Karpas-422 (cell line): ENCODE data around the gene EPHX1. TPM values are rescaled to one million over a fixed set of nuclear protein-coding genes. Genes with fewer than 3 reads are reported as not detected.

Source experiments
- DNase-seq: peaks from one replicate; pipeline ENCODE4 v3.0.0-alpha.2; 2015
- H2AFZ ChIP-seq: fragments of 200-600 bp; sonication (generic); 2 replicates; pipeline ENCODE4 v1.6.1; 2014; ENCODE audit warnings: antibody characterized with exemption, low read length, mixed read lengths
- H3K27ac ChIP-seq: fragments of 200-600 bp; sonication (generic); 2 replicates; pipeline ENCODE4 v1.5.1; 2014; ENCODE audit warnings: mild to moderate bottlenecking, low read length, moderate library complexity
- H3K27me3 ChIP-seq: fragments of 200-600 bp; sonication (generic); 2 replicates; pipeline ENCODE4 v1.6.1; 2014; ENCODE audit warnings: low read length, mixed read lengths
- H3K36me3 ChIP-seq: fragments of 200-600 bp; sonication (generic); 2 replicates; pipeline ENCODE4 v1.6.1; 2014; ENCODE audit warnings: low read length, mixed read lengths; ENCODE audit not compliant: insufficient read depth
- H3K4me1 ChIP-seq: fragments of 200-600 bp; sonication (generic); 2 replicates; pipeline ENCODE4 v1.6.1; 2014; ENCODE audit warnings: mild to moderate bottlenecking, low read length, mixed read lengths
- H3K4me2 ChIP-seq: fragments of 200-600 bp; sonication (generic); 2 replicates; pipeline ENCODE4 v1.6.1; 2014; ENCODE audit warnings: low read length, low read depth, mild to moderate bottlenecking; ENCODE audit not compliant: poor library complexity, severe bottlenecking
- H3K4me3 ChIP-seq: fragments of 200-600 bp; sonication (generic); 2 replicates; pipeline ENCODE4 v1.5.1; 2014; ENCODE audit warnings: mild to moderate bottlenecking, antibody characterized with exemption, low read length, mixed read lengths
- H3K79me2 ChIP-seq: fragments of 200-600 bp; sonication (generic); 2 replicates; pipeline ENCODE4 v1.6.1; 2014; ENCODE audit warnings: mild to moderate bottlenecking, low read length, mixed read lengths
- H3K9ac ChIP-seq: fragments of 200-600 bp; sonication (generic); 2 replicates; pipeline ENCODE4 v1.6.0; 2014; ENCODE audit warnings: low read length
- H3K9me2 ChIP-seq: fragments of 200-600 bp; sonication (generic), shearing (Covaris generic); replicated peaks from 2 replicates; pipeline ENCODE4 v1.6.0; 2014; ENCODE audit warnings: mild to moderate bottlenecking, low read length, moderate library complexity; ENCODE audit not compliant: insufficient read depth
- H3K9me3 ChIP-seq: fragments of 300-700, 200-600 bp; sonication (generic); 2 replicates; pipeline ENCODE4 v1.6.1; 2014; ENCODE audit warnings: low read length, mixed read lengths
- H4K20me1 ChIP-seq: fragments of 200-600 bp; sonication (generic); 2 replicates; pipeline ENCODE4 v1.6.1; 2014; ENCODE audit warnings: mild to moderate bottlenecking, antibody characterized with exemption, low read length, low read depth; ENCODE audit not compliant: insufficient read depth
- total RNA-seq: library from RNA; depleted of rRNA; stranded (reverse); fragments of >200 nt; shearing (Covaris generic); gene quantifications from 2 replicates; pipeline ENCODE4 v1.2.3, GENCODE V29; 2014; ENCODE audit warnings: low replicate concordance

EPHX1 gene
- total RNA-seq, 1 experiment from 2014 or later, result 0.63 TPM

GRCh38 chr1:225766967-225767633, 42.8 kb upstream of the EPHX1 start:
- no peak for DNase-seq
- no peak overlapping the region for H2AFZ ChIP-seq
- no peaks in the 10 kb centered on the region for H3K9me3 ChIP-seq
- H3K4me1 ChIP-seq, result no peaks in the 10 kb centered on the region
- H3K79me2 ChIP-seq, result no peaks in the 10 kb centered on the region
- no peak overlapping the region for H3K9ac ChIP-seq
- no peak overlapping the region for H3K4me3 ChIP-seq
- no peak overlapping the region for H3K27ac ChIP-seq
- H3K4me2 ChIP-seq, result no peak overlapping the region
- H3K27me3 ChIP-seq, result no peaks in the 10 kb centered on the region
- no peaks in the 10 kb centered on the region for H4K20me1 ChIP-seq
- H3K9me2 ChIP-seq, result no peaks in the 10 kb centered on the region
- no peaks in the 10 kb centered on the region for H3K36me3 ChIP-seq

- Histone ChIP-seq H3K27me3 (no peaks in the 10 kb centered on the region), H3K4me2 (no peak overlapping the region), H2AFZ (no peak overlapping the region), H3K27ac (no peak overlapping the region), H3K9ac (no peak overlapping the region), H3K4me3 (no peak overlapping the region), H3K36me3 (no peaks in the 10 kb centered on the region), H3K9me3 (no peaks in the 10 kb centered on the region), H3K79me2 (no peaks in the 10 kb centered on the region), H3K9me2 (no peaks in the 10 kb centered on the region), H4K20me1 (no peaks in the 10 kb centered on the region), H3K4me1 (no peaks in the 10 kb centered on the region)
- DNase-seq, result peak; percentile 32
These were observed 42.0 kb upstream of the EPHX1 start for GRCh38 chr1:225767634-225768540.

- Histone ChIP-seq H3K9me2 (no peaks in the 10 kb centered on the region), H3K9me3 (no peaks in the 10 kb centered on the region), H3K9ac (no peak overlapping the region), H4K20me1 (no peaks in the 10 kb centered on the region), H3K36me3 (no peaks in the 10 kb centered on the region), H3K4me3 (no peak overlapping the region), H3K27me3 (no peaks in the 10 kb centered on the region), H3K27ac (no peak overlapping the region), H3K79me2 (no peaks in the 10 kb centered on the region), H2AFZ (no peak overlapping the region), H3K4me1 (no peaks in the 10 kb centered on the region), H3K4me2 (no peak overlapping the region)
- no peak for DNase-seq
These were observed 41.1 kb upstream of the EPHX1 start for GRCh38 chr1:225768662-225769426.

- H3K79me2 ChIP-seq, result no peaks in the 10 kb centered on the region
- no peaks in the 10 kb centered on the region for H3K9me3 ChIP-seq
- H3K4me2 ChIP-seq, result no peak overlapping the region
- H2AFZ ChIP-seq, result no peak overlapping the region
- H3K27me3 ChIP-seq, result no peaks in the 10 kb centered on the region
- H4K20me1 ChIP-seq, result no peaks in the 10 kb centered on the region
- peak; percentile 34 for DNase-seq
- no peaks in the 10 kb centered on the region for H3K9me2 ChIP-seq
- H3K9ac ChIP-seq, result no peak overlapping the region
- H3K4me3 ChIP-seq, result no peak overlapping the region
- H3K36me3 ChIP-seq, result no peaks in the 10 kb centered on the region
- no peak overlapping the region for H3K27ac ChIP-seq
- H3K4me1 ChIP-seq, result no peaks in the 10 kb centered on the region
These were observed 40.2 kb upstream of the EPHX1 start for GRCh38 chr1:225769687-225770086.

- Histone ChIP-seq H3K27me3 (no peaks in the 10 kb centered on the region), H3K9me3 (no peaks in the 10 kb centered on the region), H2AFZ (no peak overlapping the region), H3K9me2 (no peaks in the 10 kb centered on the region), H3K4me1 (no peaks in the 10 kb centered on the region), H3K36me3 (no peaks in the 10 kb centered on the region), H3K4me2 (no peak overlapping the region), H3K4me3 (no peak overlapping the region), H3K9ac (no peak overlapping the region), H3K79me2 (no peaks in the 10 kb centered on the region), H4K20me1 (no peaks in the 10 kb centered on the region), H3K27ac (no peak overlapping the region)
- DNase-seq, result no peak
These were observed 39.2 kb upstream of the EPHX1 start for GRCh38 chr1:225770561-225771248.

- H3K79me2 ChIP-seq, result no peaks in the 10 kb centered on the region
- H3K9me3 ChIP-seq, result no peaks in the 10 kb centered on the region
- H3K27me3 ChIP-seq, result no peaks in the 10 kb centered on the region
- peaks cover 1% of the 10 kb centered on the region for H3K4me1 ChIP-seq
- H3K9ac ChIP-seq, result no peak overlapping the region
- H3K9me2 ChIP-seq, result no peaks in the 10 kb centered on the region
- no peak overlapping the region for H3K27ac ChIP-seq
- H3K36me3 ChIP-seq, result no peaks in the 10 kb centered on the region
- DNase-seq, result peak; percentile 41
- no peaks in the 10 kb centered on the region for H4K20me1 ChIP-seq
- no peak overlapping the region for H3K4me2 ChIP-seq
- H2AFZ ChIP-seq, result peak overlapping the region; percentile 57; the same call in 1 of the 2 replicates
- H3K4me3 ChIP-seq, result no peak overlapping the region
These were observed 38.1 kb upstream of the EPHX1 start for GRCh38 chr1:225771661-225772322.

GRCh38 chr1:225772323-225772768, 37.6 kb upstream of the EPHX1 start:
- Histone ChIP-seq H3K4me3 (no peak overlapping the region), H3K4me2 (no peak overlapping the region), H3K36me3 (no peaks in the 10 kb centered on the region), H3K27ac (no peak overlapping the region), H3K79me2 (no peaks in the 10 kb centered on the region), H3K9me3 (no peaks in the 10 kb centered on the region), H3K4me1 (peaks cover 7% of the 10 kb centered on the region), H2AFZ (peak overlapping the region; percentile 57; the same call in 1 of the 2 replicates), H3K9me2 (no peaks in the 10 kb centered on the region), H3K27me3 (no peaks in the 10 kb centered on the region), H3K9ac (no peak overlapping the region), H4K20me1 (no peaks in the 10 kb centered on the region)
- peak; percentile 75 for DNase-seq
